ENCODE results near the gene RAB31.
"Not testable (repeated sequence)": the region's sequence is repeated elsewhere in the genome, so short reads cannot be mapped to it uniquely, and the experiment has no call there.

The RAB31 gene

DNA sequence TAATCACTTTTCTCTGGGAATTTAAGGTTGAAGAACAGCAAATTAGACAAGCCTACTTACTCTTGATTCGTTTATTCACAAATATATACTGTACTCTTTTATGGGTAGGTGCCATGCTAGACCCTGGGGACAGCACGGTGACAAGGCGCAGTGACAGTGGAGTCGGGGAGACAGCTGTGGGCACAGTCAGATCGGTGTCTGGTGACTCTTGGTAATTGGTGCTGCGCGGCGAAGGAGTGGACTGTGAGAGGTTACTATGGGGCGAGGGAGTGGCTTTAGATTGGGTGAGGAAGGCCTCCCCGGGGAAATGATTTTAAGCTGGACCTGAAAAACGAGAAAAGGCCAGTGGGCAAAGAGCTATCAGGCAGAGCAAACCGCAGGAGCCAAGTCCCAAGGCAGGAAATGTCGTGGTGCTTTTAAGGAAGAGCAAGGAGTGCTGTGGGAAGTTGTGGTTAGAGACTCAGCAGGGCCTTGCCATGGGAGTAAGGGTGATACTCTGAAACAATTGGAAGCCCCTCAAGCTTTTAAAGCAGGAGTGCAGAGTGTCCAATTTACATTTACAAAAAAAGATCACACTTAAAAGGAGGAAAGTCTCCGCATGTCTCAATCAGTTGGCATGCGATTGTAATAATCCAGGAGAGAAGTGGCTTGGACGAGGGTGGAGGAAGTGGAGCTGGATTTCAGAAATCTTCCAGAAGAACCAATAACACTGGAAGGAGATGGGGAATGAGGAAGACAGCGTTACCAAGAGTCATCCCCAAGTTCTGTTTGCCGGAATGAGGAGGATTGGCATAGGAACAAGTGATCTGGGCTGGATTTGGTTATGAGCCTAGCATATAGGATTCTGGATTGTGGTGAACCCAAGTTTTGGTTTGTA is 141.5 kb downstream of the RAB31 start:
- peaks cover 5% of the 10 kb centered on the region; the same call in 1 of the 2 replicates for H3K9me3 ChIP-seq (ENCODE audit: control insufficient read depth, insufficient read depth, low read length)
- no peaks in the 10 kb centered on the region; the same call in 1 of the 2 replicates for H3K4me1 ChIP-seq (ENCODE audit: insufficient read depth, low read length)
- H3K36me3 ChIP-seq (ENCODE audit: insufficient read depth, low read length) = no peaks in the 10 kb centered on the region; the same call in 1 of the 2 replicates
- no peak overlapping the region for H3K9ac ChIP-seq (ENCODE audit: low read depth, low read length)

DNA sequence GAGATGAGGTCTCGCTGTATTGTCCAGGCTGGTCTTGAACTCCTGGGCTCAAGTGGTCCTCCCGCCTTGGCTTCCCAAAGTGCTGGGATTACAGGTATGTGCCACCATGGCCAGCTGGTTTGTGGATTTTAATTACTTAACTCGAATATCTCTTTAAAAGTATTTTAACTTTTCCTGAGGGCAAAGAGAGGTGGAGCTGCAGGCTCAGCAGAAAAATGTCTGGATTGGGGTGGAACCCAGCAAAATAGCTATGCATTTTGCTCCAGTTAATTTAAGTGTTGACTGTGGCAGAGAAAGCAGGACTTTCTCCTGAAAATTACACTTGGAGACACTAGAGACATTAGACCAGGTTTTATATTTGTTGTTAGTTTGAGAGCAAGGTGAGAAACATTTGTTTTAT is 142.2 kb downstream of the RAB31 start:
- no peak overlapping the region for H3K9ac ChIP-seq (ENCODE audit: low read depth, low read length)
- no peaks in the 10 kb centered on the region; the same call in 1 of the 2 replicates for H3K36me3 ChIP-seq (ENCODE audit: insufficient read depth, low read length)

DNA sequence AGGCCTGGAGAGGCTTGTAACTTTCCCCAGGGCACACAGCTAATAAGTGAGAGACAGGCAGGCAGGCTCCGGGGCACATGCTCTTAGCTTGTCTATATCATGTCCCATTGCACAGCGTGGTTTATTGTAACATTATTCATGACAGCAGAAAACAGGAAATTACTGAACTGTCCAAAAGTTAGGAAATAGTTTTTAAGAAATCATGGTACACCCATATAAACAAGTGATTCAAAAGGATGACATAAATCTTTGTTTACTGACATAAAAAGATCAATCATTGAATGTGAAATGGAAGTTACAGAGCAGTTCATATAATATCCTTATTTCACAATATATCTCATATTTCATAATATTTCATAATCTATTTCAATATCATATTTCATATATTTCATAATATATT is 143.4 kb downstream of the RAB31 start:
- H3K36me3 ChIP-seq (ENCODE audit: insufficient read depth, low read length) = no peaks in the 10 kb centered on the region; the same call in 1 of the 2 replicates
- peaks cover 5% of the 10 kb centered on the region; the same call in 1 of the 2 replicates for H3K9me3 ChIP-seq (ENCODE audit: control insufficient read depth, insufficient read depth, low read length)
- H3K4me1 ChIP-seq (ENCODE audit: insufficient read depth, low read length) = peaks cover 4% of the 10 kb centered on the region; the same call in 1 of the 2 replicates
- H3K9ac ChIP-seq (ENCODE audit: low read depth, low read length) = no peak overlapping the region

More for the DNA sequence above, 142.2 kb downstream of the RAB31 start:
- Histone ChIP-seq H3K9me3 (ENCODE audit: control insufficient read depth, insufficient read depth, low read length) (peaks cover 5% of the 10 kb centered on the region; the same call in 1 of the 2 replicates), H3K4me1 (ENCODE audit: insufficient read depth, low read length) (no peaks in the 10 kb centered on the region; the same call in 1 of the 2 replicates)

DNA sequence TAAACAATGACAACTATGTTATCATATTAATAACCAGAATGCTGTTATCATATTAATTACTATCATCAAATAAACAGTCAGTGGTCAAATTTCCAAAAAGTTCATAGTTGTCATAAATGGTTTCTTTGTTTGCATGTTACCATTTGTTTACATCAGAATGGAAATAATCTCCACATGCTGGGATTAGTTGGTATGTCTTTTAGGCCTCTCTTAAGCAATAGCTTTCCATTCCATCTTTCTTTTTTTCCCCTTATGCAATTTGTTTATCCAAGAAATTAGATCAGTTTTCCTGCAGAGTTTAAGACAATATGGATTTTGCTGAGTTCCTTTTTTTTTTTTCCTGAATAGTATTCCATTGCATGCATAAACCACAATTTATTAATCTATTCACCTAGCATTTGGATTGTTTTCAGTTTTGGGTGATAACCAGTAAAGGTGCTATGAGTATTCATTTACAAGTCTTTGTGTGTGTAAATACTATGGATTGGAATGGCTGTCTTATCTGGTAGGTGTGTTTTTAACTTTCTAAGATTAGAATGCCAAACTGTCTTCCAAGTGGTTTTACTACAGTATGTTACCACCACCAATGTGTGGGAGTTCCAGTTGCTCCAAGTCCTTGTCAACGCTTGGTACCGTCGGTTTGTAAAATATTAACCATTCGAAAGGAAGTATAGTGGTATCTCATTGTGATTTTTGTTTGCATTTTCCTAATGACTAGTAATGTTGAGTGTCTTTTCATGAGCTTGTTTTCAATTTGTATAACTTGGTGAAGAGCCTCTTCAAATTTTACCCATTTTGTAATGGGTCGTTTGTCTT is 144.4 kb downstream of the RAB31 start:
- Histone ChIP-seq H3K9me3 (ENCODE audit: control insufficient read depth, insufficient read depth, low read length) (peaks cover 5% of the 10 kb centered on the region; the same call in 1 of the 2 replicates), H3K4me1 (ENCODE audit: insufficient read depth, low read length) (peaks cover 4% of the 10 kb centered on the region; the same call in 1 of the 2 replicates), H3K36me3 (ENCODE audit: insufficient read depth, low read length) (no peaks in the 10 kb centered on the region), H3K9ac (ENCODE audit: low read depth, low read length) (no peak overlapping the region)

DNA sequence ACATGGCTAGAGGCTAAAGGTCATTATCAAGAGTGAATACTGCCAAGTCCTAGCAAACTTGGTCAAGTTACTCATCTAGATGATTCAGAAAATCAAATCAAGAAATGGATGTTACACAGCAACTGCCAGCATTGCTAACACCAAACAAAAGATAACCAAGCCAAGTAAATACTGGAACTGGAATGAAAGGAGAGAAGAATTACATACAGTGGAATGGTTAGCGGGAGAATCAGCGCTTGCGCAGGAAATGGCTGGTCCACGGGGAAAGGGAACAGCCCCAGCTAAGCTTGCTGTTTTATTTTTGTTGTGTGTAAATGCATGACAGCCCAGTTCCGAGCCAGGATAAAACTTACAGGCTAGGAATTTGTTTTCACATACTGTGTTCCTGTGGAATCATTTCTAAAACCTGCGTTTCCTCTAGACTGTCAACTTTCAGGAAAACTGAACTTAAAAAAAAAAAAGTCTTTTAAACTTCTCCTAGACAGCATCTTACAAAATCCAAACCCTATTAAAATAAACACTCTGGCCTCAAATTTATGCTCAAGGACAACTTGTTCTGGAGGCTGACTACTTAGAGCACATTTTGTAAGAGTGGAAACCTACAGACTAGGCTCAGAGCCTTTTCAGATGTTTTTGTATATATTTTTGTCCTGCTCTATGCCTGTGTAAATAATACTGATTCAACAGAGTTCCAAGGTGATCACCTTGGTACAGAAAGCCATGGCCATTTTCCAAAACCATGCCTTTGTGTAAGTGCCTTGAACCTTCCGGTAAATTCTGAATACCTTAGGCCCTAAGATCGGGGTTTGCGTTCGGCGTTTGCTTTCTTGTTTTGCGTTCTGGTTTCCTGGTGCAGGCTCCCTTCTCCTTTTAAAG is 146.9 kb downstream of the RAB31 start:
- Histone ChIP-seq H3K4me1 (ENCODE audit: insufficient read depth, low read length) (0 out of 2 replicates have a peak, but pooled peaks cover 4% of the 10 kb centered on the region), H3K9me3 (ENCODE audit: control insufficient read depth, insufficient read depth, low read length) (peaks cover 5% of the 10 kb centered on the region; the same call in 1 of the 2 replicates), H3K9ac (ENCODE audit: low read depth, low read length) (no peak overlapping the region), H3K36me3 (ENCODE audit: insufficient read depth, low read length) (no peaks in the 10 kb centered on the region)

DNA sequence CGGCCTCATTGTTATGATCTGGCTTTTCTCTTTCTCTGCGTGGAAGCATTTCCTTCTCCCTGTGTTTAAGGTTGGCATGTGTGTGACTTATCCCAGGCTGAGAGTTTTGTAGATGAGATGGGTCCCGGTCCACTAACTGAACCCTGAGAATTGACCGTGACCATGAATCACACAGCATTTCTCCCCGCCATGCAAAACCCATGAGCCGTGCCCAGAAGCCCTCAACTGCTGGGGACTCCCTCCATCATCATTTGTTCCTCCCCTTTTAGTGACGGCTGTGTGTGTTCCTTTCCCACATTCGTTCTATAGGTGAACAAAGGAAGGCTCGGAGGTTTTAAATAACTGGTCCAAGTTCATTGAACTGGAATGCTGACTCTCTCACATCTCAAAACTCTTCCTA is 147.6 kb downstream of the RAB31 start:
- Histone ChIP-seq H3K9me3 (ENCODE audit: control insufficient read depth, insufficient read depth, low read length) (peaks cover 5% of the 10 kb centered on the region; the same call in 1 of the 2 replicates), H3K9ac (ENCODE audit: low read depth, low read length) (no peak overlapping the region), H3K36me3 (ENCODE audit: insufficient read depth, low read length) (no peaks in the 10 kb centered on the region), H3K4me1 (ENCODE audit: insufficient read depth, low read length) (0 out of 2 replicates have a peak, but pooled peaks cover 4% of the 10 kb centered on the region)

DNA sequence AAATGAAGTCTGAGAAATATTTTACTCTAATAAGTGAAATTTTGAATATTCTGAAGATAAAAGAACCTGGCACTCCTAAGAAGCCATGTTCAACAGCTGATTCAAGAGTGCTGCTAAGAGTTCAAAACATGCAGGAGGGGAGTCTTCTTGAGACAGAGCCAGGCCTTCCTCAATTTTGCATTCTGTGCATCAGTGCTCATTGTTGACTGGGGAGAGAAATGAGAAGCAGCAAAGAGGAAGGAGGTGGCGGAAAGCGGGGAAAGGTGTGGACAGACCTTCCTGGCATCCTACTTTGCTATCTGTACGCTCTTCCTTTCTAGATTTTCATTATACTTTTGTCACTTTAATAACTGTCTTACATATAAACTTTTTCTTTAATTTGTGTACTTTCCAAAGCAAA is 148.0 kb downstream of the RAB31 start:
- Histone ChIP-seq H3K9me3 (ENCODE audit: control insufficient read depth, insufficient read depth, low read length) (peaks cover 5% of the 10 kb centered on the region; the same call in 1 of the 2 replicates), H3K36me3 (ENCODE audit: insufficient read depth, low read length) (no peaks in the 10 kb centered on the region), H3K4me1 (ENCODE audit: insufficient read depth, low read length) (0 out of 2 replicates have a peak, but pooled peaks cover 4% of the 10 kb centered on the region), H3K9ac (ENCODE audit: low read depth, low read length) (no peak overlapping the region)

DNA sequence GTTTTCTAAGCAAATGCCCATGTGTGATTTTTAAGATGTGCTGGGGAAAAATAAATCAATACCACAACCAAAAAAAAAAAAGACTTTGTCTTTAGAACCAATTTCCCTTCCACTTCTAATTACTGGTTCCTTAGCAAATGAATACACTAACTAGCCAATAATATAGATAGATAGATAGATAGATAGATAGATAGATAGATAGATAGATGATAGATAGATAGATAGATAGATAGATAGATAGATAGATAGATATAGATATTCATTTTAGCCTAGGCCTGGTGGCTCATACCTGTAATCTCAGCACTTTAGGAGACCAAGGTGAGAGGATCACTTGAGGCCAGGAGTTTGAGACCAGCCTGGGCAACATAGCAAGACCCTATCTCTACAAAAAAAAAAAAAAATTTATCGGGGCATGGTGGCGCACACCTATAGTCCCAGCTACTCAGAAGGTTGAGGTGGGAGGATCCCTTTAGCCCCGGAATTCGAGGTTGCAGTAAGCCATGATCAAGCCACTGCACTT is 149.4 kb downstream of the RAB31 start:
- H3K9me3 ChIP-seq (ENCODE audit: control insufficient read depth, insufficient read depth, low read length); H3K36me3 ChIP-seq (ENCODE audit: insufficient read depth, low read length); H3K9ac ChIP-seq (ENCODE audit: low read depth, low read length); H3K4me1 ChIP-seq (ENCODE audit: insufficient read depth, low read length): not testable (repeated sequence)

DNA sequence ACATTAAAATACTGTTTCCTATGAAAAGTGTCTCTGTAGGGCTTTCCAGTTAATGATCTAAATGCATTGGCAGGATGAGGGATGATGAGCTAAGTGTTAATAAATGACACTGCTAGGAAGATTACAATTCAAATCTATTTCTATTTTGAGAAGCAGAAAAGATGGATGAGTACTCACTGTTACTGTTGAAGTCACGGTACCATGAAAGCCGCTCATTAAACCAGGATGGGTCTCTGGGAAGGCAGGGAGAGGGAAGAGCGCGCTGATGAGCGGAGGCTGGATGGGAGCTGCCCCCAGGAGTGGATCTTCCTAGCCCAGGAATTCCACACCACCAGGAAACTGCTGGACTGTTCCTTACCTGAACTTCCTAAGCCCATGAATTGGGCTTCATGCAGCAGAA is 150.5 kb downstream of the RAB31 start:
- H3K9ac ChIP-seq (ENCODE audit: low read depth, low read length) = no peak overlapping the region

DNA sequence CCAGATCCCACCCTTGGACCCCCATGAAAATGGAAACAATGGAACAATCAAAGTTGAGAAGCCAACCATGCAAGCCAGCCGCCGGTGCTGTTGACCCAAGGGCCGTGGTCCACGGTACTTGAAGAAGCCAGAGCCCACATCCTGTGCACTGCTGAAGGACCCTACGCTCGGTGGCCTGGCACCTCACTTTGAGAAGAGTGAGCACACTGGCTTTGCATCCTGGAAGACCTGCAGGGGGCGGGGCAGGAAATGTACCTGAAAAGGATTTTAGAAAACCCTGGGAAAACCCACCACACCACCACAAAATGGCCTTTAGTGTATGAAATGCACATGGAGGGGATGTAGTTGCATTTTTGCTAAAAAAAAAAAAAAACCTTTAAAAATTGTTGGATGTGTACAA is 151.1 kb downstream of the RAB31 start:
- Histone ChIP-seq H3K9me3 (ENCODE audit: control insufficient read depth, insufficient read depth, low read length) (no peaks in the 10 kb centered on the region), H3K9ac (ENCODE audit: low read depth, low read length) (no peak overlapping the region), H3K36me3 (ENCODE audit: insufficient read depth, low read length) (no peaks in the 10 kb centered on the region), H3K4me1 (ENCODE audit: insufficient read depth, low read length) (0 out of 2 replicates have a peak, but pooled peaks cover 4% of the 10 kb centered on the region)

More for the DNA sequence above, 150.5 kb downstream of the RAB31 start:
- Histone ChIP-seq H3K9me3 (ENCODE audit: control insufficient read depth, insufficient read depth, low read length) (no peaks in the 10 kb centered on the region), H3K36me3 (ENCODE audit: insufficient read depth, low read length) (no peaks in the 10 kb centered on the region), H3K4me1 (ENCODE audit: insufficient read depth, low read length) (0 out of 2 replicates have a peak, but pooled peaks cover 4% of the 10 kb centered on the region)

DNA sequence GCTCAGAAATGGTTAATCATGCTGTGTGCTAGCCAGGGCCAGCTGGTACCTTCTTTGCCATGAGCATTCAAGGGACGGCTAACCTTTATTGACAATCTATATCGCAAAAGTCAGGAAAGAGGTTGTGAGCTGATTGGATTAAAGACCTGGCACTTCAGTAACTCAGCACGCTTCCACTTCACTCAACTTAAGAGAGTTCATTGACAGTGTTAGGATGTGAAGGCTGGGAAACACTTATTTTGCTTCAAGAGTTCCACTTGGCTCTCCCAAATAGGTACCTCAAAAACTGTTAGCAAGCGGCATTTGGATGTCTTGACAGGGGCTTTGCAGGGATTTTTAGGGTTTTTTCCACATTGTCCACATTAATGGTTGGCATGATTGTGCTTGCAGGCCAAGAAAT is 152.6 kb downstream of the RAB31 start:
- Histone ChIP-seq H3K9ac (ENCODE audit: low read depth, low read length) (no peak overlapping the region), H3K36me3 (ENCODE audit: insufficient read depth, low read length) (no peaks in the 10 kb centered on the region), H3K4me1 (ENCODE audit: insufficient read depth, low read length) (0 out of 2 replicates have a peak, but pooled peaks cover under 1% of the 10 kb centered on the region), H3K9me3 (ENCODE audit: control insufficient read depth, insufficient read depth, low read length) (peaks cover 7% of the 10 kb centered on the region)

DNA sequence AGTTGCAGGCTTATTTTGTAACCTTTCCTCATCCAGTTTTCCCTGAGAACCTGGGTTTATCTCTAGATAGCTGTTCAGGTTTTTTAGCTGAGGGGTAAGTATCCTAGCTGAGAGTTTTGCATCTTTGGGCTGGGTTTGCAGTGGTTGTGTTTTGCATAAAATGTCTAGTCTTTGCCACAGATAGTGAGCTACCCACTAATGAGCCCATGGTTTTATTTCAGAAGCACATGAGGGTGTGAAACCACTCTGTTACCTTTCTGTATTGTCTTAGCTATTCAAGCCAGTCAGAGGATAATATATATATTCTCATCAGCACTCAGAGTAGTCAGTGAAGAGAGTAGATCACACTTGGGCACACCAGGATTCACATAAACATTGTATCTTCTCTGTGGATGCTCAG is 153.1 kb downstream of the RAB31 start:
- Histone ChIP-seq H3K9me3 (ENCODE audit: control insufficient read depth, insufficient read depth, low read length) (peaks cover 7% of the 10 kb centered on the region), H3K4me1 (ENCODE audit: insufficient read depth, low read length) (no peaks in the 10 kb centered on the region), H3K9ac (ENCODE audit: low read depth, low read length) (no peak overlapping the region), H3K36me3 (ENCODE audit: insufficient read depth, low read length) (no peaks in the 10 kb centered on the region)

DNA sequence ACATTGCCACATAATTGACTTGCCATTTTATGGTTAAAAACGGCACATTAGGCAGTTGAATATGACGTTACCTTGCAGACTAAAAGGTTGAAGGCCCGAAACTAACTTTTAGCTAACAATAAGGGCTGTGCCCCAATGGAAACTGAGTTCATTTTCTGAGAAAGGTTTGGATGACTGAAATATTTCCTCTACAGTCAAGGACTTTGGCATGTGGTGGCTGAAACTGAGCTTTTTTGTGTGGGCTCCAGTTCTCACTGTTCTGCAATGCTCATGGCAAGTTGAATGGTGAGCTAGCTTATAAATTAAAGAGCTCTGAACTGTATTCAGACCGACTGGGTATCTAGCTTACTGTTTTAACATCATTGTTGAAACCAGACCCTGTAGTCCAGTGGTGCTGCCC is 153.8 kb downstream of the RAB31 start:
- Histone ChIP-seq H3K9me3 (ENCODE audit: control insufficient read depth, insufficient read depth, low read length) (peaks cover 7% of the 10 kb centered on the region), H3K4me1 (ENCODE audit: insufficient read depth, low read length) (no peaks in the 10 kb centered on the region), H3K9ac (ENCODE audit: low read depth, low read length) (no peak overlapping the region), H3K36me3 (ENCODE audit: insufficient read depth, low read length) (no peaks in the 10 kb centered on the region)

Data from ES-I3 (cell line).